Measurements from ENCODE around the gene POC1A.
A peak's percentile ranks its signal among the peaks of the same experiment; 100 is the strongest.
"Not testable (repeated sequence)": the region's sequence is repeated elsewhere in the genome, so short reads cannot be mapped to it uniquely, and the experiment has no call there.

POC1A gene

GRCh38 chr3:52183786-52184445 is 29.7 kb upstream of the POC1A start:
- no peak for DNase-seq

GRCh38 chr3:52182691-52183090 is 28.5 kb upstream of the POC1A start:
- no peak for DNase-seq

DNA sequence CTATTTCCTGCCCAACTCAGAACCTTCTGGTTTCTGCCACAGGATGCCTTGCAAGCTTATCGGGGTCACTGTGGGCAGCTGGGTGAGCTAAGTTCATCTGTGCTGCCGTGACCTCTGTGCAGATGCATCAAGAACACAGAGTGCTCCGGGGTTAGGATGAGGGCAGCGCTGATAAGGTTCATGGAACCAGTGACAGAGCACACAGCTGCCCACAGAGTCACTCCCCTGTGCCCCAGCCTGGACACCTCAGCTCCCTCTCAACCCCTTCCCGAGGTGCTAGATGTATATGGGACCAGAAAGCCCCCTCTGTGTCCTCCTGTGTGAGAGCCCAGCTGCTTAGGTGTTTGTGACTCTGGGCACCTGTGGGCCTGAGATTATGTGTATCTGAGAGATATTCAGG is 28.0 kb upstream of the POC1A start:
- no peak for DNase-seq

- DNase-seq: no peak
Observed at GRCh38 chr3:52181543-52181942, 27.3 kb upstream of the POC1A start.

- no peak for DNase-seq
Observed at GRCh38 chr3:52178537-52178936, 24.3 kb upstream of the POC1A start.

- DNase-seq: not testable (repeated sequence)
Observed at GRCh38 chr3:52178126-52178525, 23.9 kb upstream of the POC1A start.

GRCh38 chr3:52177701-52178042 is 23.4 kb upstream of the POC1A start:
- no peak for DNase-seq

GRCh38 chr3:52176951-52177700 is 22.9 kb upstream of the POC1A start:
- no peak for DNase-seq

GRCh38 chr3:52176180-52176752 is 22.0 kb upstream of the POC1A start:
- DNase-seq: no peak

DNA sequence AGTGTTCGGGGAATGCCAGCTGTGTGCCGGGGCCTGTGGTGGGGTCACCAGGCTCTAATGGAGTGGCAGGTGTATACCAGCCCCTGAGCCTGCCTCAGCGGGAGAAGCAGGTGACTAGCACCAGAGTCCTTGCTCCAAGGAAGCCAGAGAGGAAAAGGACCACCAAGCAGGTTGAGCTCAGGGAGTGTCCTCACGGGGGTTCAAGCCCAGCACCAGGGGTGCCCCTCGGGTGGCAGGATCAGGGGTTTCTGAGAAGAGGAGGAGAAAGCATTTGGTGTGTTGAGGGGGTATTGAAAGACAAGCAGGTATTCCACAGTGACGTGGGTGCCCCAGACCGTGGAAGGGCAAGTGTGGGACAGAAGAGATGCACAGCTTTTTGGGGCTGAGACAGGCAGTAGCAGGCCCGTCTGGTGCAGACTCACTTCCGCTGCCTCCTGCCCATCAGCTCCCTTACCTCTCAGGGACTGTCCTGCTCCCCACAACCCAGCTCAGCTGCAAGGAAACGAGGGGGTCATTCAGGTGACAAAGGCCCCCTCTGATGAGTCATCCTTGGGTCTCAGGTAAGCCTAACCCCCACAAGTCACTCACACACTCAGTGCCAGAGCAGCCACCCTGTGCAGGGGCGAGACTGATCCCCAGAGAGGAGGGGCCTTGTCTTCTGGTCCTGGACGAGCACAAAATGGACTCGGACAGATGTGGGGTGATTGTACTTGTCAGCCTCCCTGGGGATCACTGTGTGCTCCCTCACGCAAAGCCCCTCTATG is 21.4 kb upstream of the POC1A start:
- no peak for DNase-seq

GRCh38 chr3:52174896-52175295 is 20.7 kb upstream of the POC1A start:
- DNase-seq: no peak

DNA sequence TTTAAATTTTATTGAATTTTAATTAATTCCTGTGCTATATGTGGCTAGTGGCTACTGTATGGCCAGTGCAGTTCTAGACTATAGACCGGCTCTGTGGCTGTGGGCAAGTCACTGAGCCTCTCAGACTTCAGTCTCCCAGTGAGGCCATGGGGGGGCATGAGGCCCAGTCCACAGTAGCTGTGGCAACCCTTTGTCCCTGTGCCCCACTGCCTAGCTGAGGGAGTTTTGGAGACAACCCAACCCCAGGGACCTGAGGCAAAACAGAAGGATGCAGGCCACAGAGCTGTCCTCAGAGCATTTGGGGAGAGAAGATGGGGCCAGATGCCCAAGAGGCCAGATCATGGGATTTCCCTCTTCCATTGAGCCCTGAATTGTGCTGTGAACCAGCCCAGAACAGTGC is 18.9 kb upstream of the POC1A start:
- no peak for DNase-seq

DNA sequence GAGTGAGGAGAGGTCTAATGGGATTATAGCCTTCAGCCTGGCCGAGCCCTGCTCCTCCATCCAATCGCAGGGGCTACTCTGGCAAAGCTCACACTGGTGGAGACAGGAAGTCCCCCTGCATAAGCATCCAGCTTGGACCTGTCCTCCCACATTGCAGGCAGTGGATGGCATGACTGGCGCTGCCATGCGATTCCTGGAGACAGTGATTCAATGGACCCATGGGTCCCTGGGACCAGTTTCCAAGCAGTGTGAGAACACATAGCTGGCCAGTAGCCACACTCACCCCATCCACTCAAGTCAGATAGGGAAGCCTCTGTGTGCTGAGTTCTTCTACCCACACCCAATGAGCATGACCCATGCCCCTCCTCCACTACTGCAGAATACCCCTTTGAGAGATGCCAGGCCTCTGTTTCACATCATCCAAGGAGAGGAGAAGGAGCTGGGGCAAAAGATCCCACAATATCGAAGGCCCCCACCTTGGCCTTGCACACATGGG is 18.1 kb upstream of the POC1A start:
- DNase-seq: no peak

- no peak for DNase-seq
Observed at GRCh38 chr3:52171514-52172261, 17.5 kb upstream of the POC1A start.

DNA sequence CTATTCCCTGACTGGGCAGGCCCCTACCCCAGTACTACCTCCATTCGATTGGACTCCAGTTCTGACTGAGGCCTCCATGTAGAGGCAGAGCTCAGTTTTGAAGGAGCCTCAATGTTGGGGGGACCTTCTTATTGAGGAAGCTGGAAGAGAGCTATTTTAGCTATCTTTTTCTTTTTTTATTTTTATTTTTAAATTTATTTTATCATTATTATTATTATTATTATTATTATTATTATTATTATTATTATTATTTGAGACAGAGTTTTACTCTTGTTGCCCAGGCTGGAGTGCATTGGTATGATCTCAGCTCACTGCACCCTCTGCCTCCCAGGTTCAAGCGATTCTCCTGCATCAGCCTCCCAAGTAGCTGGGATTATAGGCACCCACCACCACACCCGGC is 16.0 kb upstream of the POC1A start:
- not testable (repeated sequence) for DNase-seq

DNA sequence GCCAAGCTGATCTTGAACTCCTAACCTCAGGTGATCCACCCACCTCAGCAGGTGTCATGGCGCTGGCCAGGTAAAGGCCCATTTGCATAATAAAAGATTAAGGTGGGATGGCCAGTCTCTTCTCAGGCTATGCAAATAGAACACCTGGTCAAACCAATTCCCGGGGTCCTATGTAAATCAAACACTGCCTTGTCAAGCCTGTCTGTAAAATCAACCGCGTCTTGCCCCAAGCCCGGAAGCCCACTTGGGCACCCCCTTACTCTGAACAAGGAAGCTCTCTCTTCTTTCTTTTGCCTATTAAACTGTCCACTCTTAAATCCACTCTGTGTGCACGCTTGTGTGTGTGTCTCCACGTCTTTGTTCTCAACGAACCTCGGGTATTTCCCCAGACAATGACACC is 13.0 kb upstream of the POC1A start:
- no peak for DNase-seq

DNA sequence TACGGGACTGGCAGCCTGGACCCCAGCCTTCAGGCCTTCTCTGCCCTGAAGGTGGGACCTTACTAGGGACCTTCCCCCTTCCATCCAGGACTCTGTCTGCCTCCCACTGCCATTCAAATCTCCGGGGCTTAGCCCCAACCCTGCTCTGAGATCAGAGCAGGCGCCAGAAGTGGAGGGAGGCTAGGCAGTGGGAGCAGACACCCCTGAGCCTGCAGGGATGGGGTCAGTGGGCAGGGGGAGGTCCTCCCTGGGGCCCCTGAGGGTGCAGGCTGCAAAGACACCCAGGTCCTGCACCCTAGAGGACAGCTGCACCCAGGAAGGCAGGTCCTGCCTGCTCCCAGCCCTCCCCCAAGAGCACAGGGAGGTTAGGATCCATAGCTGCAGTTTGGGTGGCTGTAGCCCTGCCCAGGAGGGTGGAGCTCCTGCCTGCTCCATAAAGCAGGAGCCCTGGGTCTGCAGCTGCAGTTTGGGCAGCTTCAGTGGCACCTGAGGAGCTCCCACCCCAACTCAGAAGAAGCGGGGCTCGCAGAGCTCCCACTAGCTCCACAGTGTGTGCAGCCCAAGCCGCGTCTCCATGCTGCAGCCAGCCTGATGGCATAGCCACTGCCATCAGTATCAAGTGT is 8.1 kb upstream of the POC1A start:
- DNase-seq: no peak

DNA sequence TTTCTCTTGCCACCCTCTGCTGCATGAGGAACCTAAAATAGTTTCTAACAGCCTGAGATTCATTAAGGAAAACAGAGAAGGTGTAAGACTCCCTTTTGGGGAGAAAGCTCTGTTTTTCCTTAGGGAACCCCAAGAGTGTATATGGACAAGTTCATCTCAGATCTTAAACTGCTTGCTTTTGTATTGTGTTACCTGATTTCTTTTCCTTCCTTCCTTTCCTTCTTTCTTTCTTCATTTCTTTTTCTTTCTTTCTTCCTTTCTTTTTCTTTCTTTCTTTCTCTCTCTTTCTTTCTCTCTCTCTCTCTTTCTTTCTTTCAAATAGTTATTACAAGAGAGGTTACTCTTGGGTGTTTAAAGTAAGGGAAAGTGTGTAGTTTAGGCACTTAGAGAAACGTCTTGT is 5.3 kb upstream of the POC1A start:
- DNase-seq: no peak

DNA sequence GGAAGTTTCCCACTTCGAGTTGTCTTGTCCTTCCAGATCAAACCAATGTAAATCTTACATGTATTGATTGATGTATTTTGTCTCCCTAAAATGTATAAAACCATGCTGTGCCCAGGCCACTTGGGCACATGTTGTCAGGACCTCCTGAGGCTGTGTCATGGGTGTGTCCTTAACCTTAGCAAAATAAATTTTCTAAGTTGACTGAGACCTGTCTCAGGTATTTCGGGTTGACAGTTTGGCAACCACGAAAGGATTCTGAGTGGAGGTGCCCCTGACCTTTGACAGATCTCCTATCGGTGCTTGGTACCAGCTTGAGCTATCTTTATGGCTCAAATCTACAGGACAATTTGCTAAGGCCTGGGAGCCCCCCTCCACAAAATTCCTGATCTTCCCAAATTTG is 1.7 kb upstream of the POC1A start:
- DNase-seq: no peak

DNA sequence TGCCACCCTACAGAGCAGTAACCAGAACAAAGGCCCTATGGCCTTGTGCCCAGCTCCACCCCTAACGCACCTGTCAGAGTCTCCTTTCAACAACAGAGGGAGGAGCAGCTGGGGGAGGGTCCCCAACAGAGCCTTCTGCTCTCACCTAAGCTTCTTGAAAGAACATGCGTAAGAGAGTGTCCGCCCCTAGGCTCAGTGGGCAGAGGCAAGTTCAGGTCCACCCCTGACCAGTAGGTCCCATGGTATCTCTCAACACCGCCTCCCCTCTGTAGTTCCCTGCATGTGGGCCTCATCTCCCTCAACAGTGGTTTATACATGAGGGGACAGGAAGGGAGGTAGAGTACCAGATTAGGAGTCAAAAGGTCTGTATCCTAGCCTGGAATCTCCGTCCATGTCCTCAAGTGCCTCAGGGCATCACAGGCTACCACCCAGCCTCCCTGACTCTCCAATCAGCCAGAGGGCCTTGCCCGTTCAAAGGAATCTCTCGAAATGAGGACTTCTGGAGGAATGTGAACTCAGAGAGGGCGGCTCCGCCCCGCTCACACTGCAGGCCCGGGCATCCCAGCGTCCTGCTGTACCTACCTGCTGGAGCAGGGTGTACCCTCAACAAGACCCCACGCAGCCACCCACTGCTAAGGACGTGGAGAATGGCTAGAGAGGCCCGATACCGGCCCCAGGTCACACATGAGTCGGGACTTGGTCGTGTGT is 680 bp downstream of the POC1A start:
- DNase-seq: peak; percentile 53

DNA sequence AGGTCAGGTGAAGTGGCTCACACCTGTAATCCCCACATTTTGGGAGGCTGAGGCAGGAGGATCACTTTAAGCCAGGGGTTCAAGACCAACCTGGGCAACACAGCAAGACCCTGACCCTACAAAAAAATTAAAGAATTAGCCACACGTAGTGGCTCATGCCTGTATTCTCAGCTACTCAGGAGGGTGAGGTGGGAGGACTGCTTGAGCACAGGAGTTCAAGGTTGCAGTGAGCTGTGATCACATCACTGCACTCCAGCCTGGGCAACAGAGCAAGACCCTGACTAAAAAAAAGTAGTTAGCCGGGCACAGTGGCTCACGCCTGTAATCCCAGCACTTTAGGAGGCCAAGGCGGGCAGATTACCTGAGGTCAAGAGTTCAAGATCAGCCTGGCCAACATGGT is 2.2 kb downstream of the POC1A start:
- DNase-seq: not testable (repeated sequence)

- no peak for DNase-seq
Observed at GRCh38 chr3:52150860-52151259, 3.4 kb downstream of the POC1A start.

Measured in NCI-H510A (cell line).